ENCODE data around the gene BHMT.
"Not testable (repeated sequence)": the region's sequence is repeated elsewhere in the genome, so short reads cannot be mapped to it uniquely, and the experiment has no call there.

The BHMT gene

DNA sequence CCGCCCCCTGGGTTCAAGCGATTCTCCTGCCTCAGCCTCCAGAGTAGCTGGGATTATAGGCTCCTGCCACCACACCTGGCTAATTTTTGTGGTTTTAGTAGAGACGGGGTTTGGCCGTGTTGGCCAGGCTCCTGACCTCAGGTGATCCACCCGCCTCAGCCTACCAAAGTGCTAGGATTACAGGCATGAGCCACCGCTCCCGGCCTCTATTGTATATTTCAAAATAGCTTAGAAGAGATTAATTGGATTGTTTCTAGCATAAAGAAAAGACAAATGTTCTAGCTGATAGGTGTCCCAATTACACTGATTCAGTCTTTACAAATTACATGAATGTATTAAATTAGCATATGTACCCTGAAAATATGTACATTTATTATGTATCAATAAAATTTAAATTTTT lies 50.0 kb downstream of the BHMT start:
- H3K27me3 ChIP-seq (ENCODE audit: control insufficient read depth in 5 of 5, insufficient read depth in 4 of 5, low read length in 5 of 5); H3K9me3 ChIP-seq (ENCODE audit: control insufficient read depth in 5 of 5, low read length in 5 of 5); H3K9ac ChIP-seq (ENCODE audit: low read length in 5 of 5); H3K27ac ChIP-seq (ENCODE audit: low read depth, low read length); H3K36me3 ChIP-seq (ENCODE audit: control insufficient read depth in 5 of 5, insufficient read depth in 5 of 5, low read length in 5 of 5); H3K4me3 ChIP-seq (ENCODE audit: low read depth in 1 of 5, low read length in 5 of 5); H3K4me1 ChIP-seq (ENCODE audit: control insufficient read depth in 5 of 5, insufficient read depth in 5 of 5, low read length in 5 of 5): not testable (repeated sequence)

DNA sequence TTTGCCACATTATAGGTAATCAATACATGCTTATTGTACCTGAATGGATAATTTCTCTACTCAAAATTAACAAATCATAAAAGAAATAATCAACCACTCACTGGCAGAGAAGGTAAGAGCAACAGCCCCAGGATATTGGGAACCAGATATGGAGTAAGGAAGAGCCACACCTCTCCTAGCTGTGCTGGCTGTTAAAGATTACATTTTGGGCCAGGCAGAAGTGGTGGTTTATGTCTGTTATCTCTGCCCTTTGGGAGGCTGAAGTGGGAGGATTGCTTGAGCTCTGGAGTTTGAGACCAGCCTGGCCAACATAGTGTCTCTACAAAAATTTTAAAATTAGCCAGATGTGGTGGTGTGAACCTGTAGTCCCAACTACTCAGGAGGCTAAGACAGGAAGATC lies 56.4 kb downstream of the BHMT start:
- no peak overlapping the region for H3K9ac ChIP-seq (ENCODE audit: low read length in 5 of 5)
- H3K4me1 ChIP-seq (ENCODE audit: control insufficient read depth in 5 of 5, insufficient read depth in 5 of 5, low read length in 5 of 5): no peaks in the 10 kb centered on the region
- H3K36me3 ChIP-seq (ENCODE audit: control insufficient read depth in 5 of 5, insufficient read depth in 5 of 5, low read length in 5 of 5): no peaks in the 10 kb centered on the region
- H3K27ac ChIP-seq (ENCODE audit: low read depth, low read length): no peak overlapping the region
- H3K27me3 ChIP-seq (ENCODE audit: control insufficient read depth in 5 of 5, insufficient read depth in 4 of 5, low read length in 5 of 5): no peaks in the 10 kb centered on the region
- no peak overlapping the region for H3K4me3 ChIP-seq (ENCODE audit: low read depth in 1 of 5, low read length in 5 of 5)
- no peaks in the 10 kb centered on the region for H3K9me3 ChIP-seq (ENCODE audit: control insufficient read depth in 5 of 5, low read length in 5 of 5)

DNA sequence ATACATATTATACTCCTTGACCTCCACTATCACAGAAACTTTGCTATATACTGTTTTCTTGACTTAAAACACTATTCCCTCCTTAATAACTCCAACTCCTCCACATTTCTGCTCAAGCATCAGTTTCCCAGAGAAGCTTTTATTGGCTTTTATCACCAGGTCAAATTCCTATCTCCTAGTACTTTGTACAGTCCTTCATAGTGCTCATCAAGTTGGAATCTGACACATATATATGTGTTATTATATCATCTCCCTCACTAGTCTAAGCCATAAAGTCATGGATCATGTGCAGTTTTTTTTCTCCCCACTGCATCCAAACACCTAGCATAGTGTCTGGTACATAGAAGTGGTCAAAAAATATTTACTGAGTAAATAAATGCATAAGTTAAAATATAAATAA lies 59.1 kb downstream of the BHMT start:
- H3K4me1 ChIP-seq (ENCODE audit: control insufficient read depth in 5 of 5, insufficient read depth in 5 of 5, low read length in 5 of 5): no peaks in the 10 kb centered on the region
- no peaks in the 10 kb centered on the region for H3K27me3 ChIP-seq (ENCODE audit: control insufficient read depth in 5 of 5, insufficient read depth in 4 of 5, low read length in 5 of 5)
- H3K36me3 ChIP-seq (ENCODE audit: control insufficient read depth in 5 of 5, insufficient read depth in 5 of 5, low read length in 5 of 5): no peaks in the 10 kb centered on the region
- H3K27ac ChIP-seq (ENCODE audit: low read depth, low read length): no peak overlapping the region
- H3K9me3 ChIP-seq (ENCODE audit: control insufficient read depth in 5 of 5, low read length in 5 of 5): no peaks in the 10 kb centered on the region
- H3K9ac ChIP-seq (ENCODE audit: low read length in 5 of 5): no peak overlapping the region
- no peak overlapping the region for H3K4me3 ChIP-seq (ENCODE audit: low read depth in 1 of 5, low read length in 5 of 5)

DNA sequence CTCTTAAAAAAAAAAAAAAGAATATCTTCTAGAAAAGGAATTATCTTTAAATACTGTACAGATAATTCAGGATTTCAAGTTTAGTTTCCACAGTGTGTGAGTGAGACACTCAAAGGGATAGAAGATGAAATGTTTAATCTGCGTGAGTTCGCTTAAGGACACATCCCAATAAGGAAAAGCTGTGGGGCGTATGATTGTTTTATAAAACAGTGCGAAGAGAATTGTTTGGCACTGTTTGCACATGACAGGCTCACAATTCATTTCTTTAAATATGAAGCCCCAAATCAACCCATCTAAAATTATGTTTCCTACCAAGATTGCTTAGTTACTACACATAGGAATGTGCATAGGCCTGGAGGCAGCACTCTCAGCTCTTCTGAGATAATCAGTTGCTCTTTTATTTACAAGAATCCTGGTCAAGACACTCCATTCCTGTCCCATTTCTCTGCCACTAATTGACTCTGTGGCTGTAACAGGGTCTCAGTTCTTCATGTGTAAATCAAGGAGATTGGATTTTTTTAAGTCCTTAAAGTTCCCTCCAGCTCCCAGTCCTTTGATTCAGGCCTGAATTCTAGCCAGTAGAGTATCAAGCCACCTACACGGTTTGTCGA lies 60.1 kb downstream of the BHMT start:
- H3K27ac ChIP-seq (ENCODE audit: low read depth, low read length): no peak overlapping the region
- H3K9me3 ChIP-seq (ENCODE audit: control insufficient read depth in 5 of 5, low read length in 5 of 5): no peaks in the 10 kb centered on the region
- H3K4me3 ChIP-seq (ENCODE audit: low read depth in 1 of 5, low read length in 5 of 5): no peak overlapping the region
- no peaks in the 10 kb centered on the region for H3K27me3 ChIP-seq (ENCODE audit: control insufficient read depth in 5 of 5, insufficient read depth in 4 of 5, low read length in 5 of 5)
- H3K36me3 ChIP-seq (ENCODE audit: control insufficient read depth in 5 of 5, insufficient read depth in 5 of 5, low read length in 5 of 5): no peaks in the 10 kb centered on the region
- H3K4me1 ChIP-seq (ENCODE audit: control insufficient read depth in 5 of 5, insufficient read depth in 5 of 5, low read length in 5 of 5): no peaks in the 10 kb centered on the region
- no peak overlapping the region for H3K9ac ChIP-seq (ENCODE audit: low read length in 5 of 5)

DNA sequence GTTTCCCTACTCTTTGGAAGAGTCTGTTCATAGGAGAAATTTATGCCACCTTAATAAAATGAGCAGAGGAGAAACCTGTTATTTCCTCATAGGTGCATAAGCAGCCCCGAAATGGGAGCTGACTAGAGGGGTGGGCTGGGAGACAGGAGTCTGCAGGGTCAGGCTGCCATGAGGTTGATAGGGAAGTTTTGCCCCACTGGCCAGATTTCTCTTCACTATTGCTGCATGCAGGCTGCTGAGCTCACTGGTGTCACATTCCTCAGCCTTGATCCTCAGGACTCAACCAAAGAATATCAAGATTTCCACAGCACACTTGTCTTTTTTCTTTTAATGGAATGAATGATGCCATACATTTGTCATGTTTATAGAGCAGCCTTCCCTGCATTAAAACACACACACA lies 60.7 kb downstream of the BHMT start:
- H3K9me3 ChIP-seq (ENCODE audit: control insufficient read depth in 5 of 5, low read length in 5 of 5): no peaks in the 10 kb centered on the region
- no peak overlapping the region for H3K4me3 ChIP-seq (ENCODE audit: low read depth in 1 of 5, low read length in 5 of 5)
- no peak overlapping the region for H3K27ac ChIP-seq (ENCODE audit: low read depth, low read length)

DNA sequence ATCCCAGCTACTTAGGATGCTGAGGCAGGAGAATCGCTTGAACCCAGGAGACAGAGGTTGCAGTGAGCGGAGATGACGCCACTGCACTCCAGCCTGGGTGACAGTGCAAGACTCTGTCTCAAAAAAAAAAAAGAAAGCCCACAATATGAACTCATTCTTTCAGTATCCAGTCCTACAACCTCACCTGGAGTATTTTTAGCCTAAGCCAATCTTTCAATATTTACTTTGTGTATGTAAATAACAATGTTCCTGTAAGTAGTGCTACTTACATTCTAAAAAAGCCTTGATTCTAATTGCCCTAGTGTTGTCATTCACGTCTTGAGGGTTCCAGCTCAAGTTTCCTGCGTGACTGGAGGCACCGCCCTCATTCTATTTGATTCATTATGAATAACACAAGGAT lies 62.0 kb downstream of the BHMT start:
- Histone ChIP-seq H3K9me3 (ENCODE audit: control insufficient read depth in 5 of 5, low read length in 5 of 5) (no peaks in the 10 kb centered on the region), H3K36me3 (ENCODE audit: control insufficient read depth in 5 of 5, insufficient read depth in 5 of 5, low read length in 5 of 5) (no peaks in the 10 kb centered on the region), H3K4me1 (ENCODE audit: control insufficient read depth in 5 of 5, insufficient read depth in 5 of 5, low read length in 5 of 5) (no peaks in the 10 kb centered on the region), H3K27ac (ENCODE audit: low read depth, low read length) (no peak overlapping the region), H3K27me3 (ENCODE audit: control insufficient read depth in 5 of 5, insufficient read depth in 4 of 5, low read length in 5 of 5) (no peaks in the 10 kb centered on the region), H3K9ac (ENCODE audit: low read length in 5 of 5) (no peak overlapping the region), H3K4me3 (ENCODE audit: low read depth in 1 of 5, low read length in 5 of 5) (no peak overlapping the region)

More for the DNA sequence above, 60.7 kb downstream of the BHMT start:
- Histone ChIP-seq H3K4me1 (ENCODE audit: control insufficient read depth in 5 of 5, insufficient read depth in 5 of 5, low read length in 5 of 5) (no peaks in the 10 kb centered on the region), H3K27me3 (ENCODE audit: control insufficient read depth in 5 of 5, insufficient read depth in 4 of 5, low read length in 5 of 5) (no peaks in the 10 kb centered on the region), H3K9ac (ENCODE audit: low read length in 5 of 5) (no peak overlapping the region), H3K36me3 (ENCODE audit: control insufficient read depth in 5 of 5, insufficient read depth in 5 of 5, low read length in 5 of 5) (no peaks in the 10 kb centered on the region)

DNA sequence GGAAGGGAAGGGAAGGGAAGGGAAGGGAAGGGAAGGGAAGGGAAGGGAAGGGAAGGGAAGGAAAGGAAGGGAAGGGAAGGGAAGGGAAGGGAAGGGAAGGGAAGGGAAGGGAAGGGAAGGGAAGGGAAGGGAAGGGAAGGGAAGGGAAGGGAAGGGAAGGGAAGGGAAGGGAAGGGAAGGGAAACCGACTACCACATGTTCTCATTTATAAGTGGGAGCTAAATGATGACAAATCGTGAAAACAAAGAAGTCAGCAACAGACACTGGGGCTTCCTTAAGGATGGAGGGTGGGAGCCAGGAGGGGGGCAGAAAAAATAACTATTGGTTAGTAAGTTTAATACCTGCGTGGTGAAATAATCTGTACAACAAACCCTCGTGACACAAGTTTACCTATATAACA lies 68.8 kb downstream of the BHMT start:
- peaks cover 0 to 12% (median 6%) of the 10 kb centered on the region in 5 donors for H3K4me1 ChIP-seq (ENCODE audit: control insufficient read depth in 5 of 5, insufficient read depth in 5 of 5, low read length in 5 of 5)
- not testable (repeated sequence) for H3K4me3 ChIP-seq (ENCODE audit: low read depth in 1 of 5, low read length in 5 of 5); H3K9me3 ChIP-seq (ENCODE audit: control insufficient read depth in 5 of 5, low read length in 5 of 5); H3K9ac ChIP-seq (ENCODE audit: low read length in 5 of 5); H3K36me3 ChIP-seq (ENCODE audit: control insufficient read depth in 5 of 5, insufficient read depth in 5 of 5, low read length in 5 of 5); H3K27ac ChIP-seq (ENCODE audit: low read depth, low read length); H3K27me3 ChIP-seq (ENCODE audit: control insufficient read depth in 5 of 5, insufficient read depth in 4 of 5, low read length in 5 of 5)

DNA sequence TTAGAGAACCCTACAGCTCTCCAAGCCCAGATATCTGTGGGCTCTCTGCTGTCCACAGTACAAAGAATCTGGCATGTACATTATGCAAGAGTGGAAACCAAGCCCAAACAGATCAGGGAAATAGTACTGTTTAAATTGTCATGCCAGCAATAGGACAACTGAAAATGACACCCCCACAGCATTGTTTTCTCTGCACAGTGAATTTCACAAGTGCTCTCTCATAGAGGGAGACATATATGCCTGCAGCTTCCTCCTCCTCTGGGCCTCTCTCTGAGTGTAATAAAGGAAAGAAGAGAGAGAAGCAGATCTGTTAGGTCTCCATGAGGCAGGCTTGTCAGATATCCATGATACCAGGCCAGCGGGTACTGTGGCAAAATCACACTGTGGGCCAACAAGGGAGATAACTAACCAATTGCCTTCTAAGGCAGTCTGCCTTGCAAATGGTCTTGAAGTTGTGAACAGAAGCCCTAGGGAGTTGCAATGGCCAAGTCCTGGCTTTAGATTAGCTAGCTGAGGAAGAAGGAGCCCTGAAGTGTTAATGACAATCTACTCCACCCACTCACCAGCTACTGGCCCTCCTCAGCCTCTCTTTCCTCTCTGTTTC lies 69.9 kb downstream of the BHMT start:
- Histone ChIP-seq H3K27ac (ENCODE audit: low read depth, low read length) (no peak overlapping the region), H3K4me1 (ENCODE audit: control insufficient read depth in 5 of 5, insufficient read depth in 5 of 5, low read length in 5 of 5) (peaks cover 0 to 12% (median 6%) of the 10 kb centered on the region in 5 donors), H3K36me3 (ENCODE audit: control insufficient read depth in 5 of 5, insufficient read depth in 5 of 5, low read length in 5 of 5) (no peaks in the 10 kb centered on the region), H3K9me3 (ENCODE audit: control insufficient read depth in 5 of 5, low read length in 5 of 5) (no peaks in the 10 kb centered on the region), H3K9ac (ENCODE audit: low read length in 5 of 5) (no peak overlapping the region), H3K27me3 (ENCODE audit: control insufficient read depth in 5 of 5, insufficient read depth in 4 of 5, low read length in 5 of 5) (no peaks in the 10 kb centered on the region), H3K4me3 (ENCODE audit: low read depth in 1 of 5, low read length in 5 of 5) (no peak overlapping the region)

Measured in subcutaneous abdominal adipose tissue (tissue), 5 donors.